Endothelial cell of umbilical vein (primary cell): Measurements from ENCODE around the gene ZNF423.

ENCODE experiments used
- EZH2 ChIP-seq: IDR thresholded peaks from 2 replicates; pipeline ENCODE4 v1.6.1; 2012; ENCODE audit warnings: borderline replicate concordance, low read depth, mild to moderate bottlenecking, moderate library complexity, low read length, inconsistent platforms; ENCODE audit not compliant: severe bottlenecking
- MAX ChIP-seq: IDR thresholded peaks from 2 replicates; pipeline ENCODE4 v1.6.1; 2011; ENCODE audit not compliant: insufficient read depth, insufficient read length
- POLR2A ChIP-seq: IDR thresholded peaks from 2 replicates; pipeline ENCODE4 v1.6.1; 2012; ENCODE audit warnings: low read depth, mild to moderate bottlenecking, control low read depth, low read length
- POLR2AphosphoS5 ChIP-seq: IDR thresholded peaks from 2 replicates; pipeline ENCODE4 v1.6.1; 2012; ENCODE audit warnings: low read depth, mild to moderate bottlenecking, control low read depth, low read length, moderate library complexity; ENCODE audit not compliant: insufficient read depth
- TF ChIP-seq, protein P1 (sequence below), 2 donors: IDR thresholded peaks; 1 replicate in 1 of 2; 2 replicates in 1 of 2; pipeline ENCODE4 v1.5.1; 2011; ENCODE audit warnings: low read length in 2 of 2, mild to moderate bottlenecking in 2 of 2, moderate library complexity in 2 of 2, control low read depth in 1 of 2, inconsistent platforms in 1 of 2, low read depth in 1 of 2; ENCODE audit not compliant: insufficient read depth in 1 of 2; ENCODE audit errors: extremely low read depth in 1 of 2

DNA sequence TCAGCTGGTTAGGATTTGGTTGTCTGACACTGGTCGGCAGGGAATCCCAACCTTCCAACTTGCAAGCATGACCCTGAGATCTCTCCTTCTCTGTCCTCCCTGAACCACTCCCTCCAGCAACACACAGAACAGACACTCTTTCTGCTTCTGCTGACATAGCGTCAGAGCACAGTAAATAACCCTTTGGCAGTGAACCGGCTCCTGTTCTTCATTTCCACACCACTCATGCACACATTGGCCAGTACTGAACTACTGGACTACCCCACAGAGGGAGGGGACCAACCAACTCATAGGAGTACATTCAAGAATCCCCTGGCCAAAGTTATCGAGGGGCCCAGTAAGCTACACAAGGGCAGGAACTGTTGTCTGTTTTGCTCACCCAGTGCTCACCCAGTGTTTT is 138.2 kb downstream of the ZNF423 start:
- TF ChIP-seq, protein P1, sequence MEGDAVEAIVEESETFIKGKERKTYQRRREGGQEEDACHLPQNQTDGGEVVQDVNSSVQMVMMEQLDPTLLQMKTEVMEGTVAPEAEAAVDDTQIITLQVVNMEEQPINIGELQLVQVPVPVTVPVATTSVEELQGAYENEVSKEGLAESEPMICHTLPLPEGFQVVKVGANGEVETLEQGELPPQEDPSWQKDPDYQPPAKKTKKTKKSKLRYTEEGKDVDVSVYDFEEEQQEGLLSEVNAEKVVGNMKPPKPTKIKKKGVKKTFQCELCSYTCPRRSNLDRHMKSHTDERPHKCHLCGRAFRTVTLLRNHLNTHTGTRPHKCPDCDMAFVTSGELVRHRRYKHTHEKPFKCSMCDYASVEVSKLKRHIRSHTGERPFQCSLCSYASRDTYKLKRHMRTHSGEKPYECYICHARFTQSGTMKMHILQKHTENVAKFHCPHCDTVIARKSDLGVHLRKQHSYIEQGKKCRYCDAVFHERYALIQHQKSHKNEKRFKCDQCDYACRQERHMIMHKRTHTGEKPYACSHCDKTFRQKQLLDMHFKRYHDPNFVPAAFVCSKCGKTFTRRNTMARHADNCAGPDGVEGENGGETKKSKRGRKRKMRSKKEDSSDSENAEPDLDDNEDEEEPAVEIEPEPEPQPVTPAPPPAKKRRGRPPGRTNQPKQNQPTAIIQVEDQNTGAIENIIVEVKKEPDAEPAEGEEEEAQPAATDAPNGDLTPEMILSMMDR (IDR thresholded peaks at IDR 0.05; ENCODE audit: extremely low read depth in 1 of 2, insufficient read depth in 1 of 2, low read depth in 1 of 2, low read length in 2 of 2), result no peak
- TF ChIP-seq POLR2AphosphoS5 (no peak), MAX (no peak), EZH2 (no peak), POLR2A (no peak)
